ENCODE data around the gene ZBTB7C.
"Not testable (repeated sequence)": the region's sequence is repeated elsewhere in the genome, so short reads cannot be mapped to it uniquely, and the experiment has no call there.

Gene ZBTB7C

GRCh38 chr18:48408727-48409590, at the start of gene ZBTB7C:
Gene ZBTB7C (minus strand): TSS chr18:48409383.
- DNase-seq: peak; percentile 73

- DNase-seq: no peak
Measured at GRCh38 chr18:48456838-48457237, 47.7 kb upstream of the ZBTB7C start.

GRCh38 chr18:48455555-48456478, 46.6 kb upstream of the ZBTB7C start:
- DNase-seq: peak; percentile 73

GRCh38 chr18:48454261-48454757, 45.1 kb upstream of the ZBTB7C start:
- no peak for DNase-seq

- no peak for DNase-seq
Measured at GRCh38 chr18:48453330-48454066, 44.3 kb upstream of the ZBTB7C start.

GRCh38 chr18:48452861-48453323, 43.7 kb upstream of the ZBTB7C start:
- DNase-seq: no peak

- DNase-seq: no peak
Measured at GRCh38 chr18:48450685-48451084, 41.5 kb upstream of the ZBTB7C start.

- peak; percentile 86 for DNase-seq
Measured at GRCh38 chr18:48446582-48447225, 37.5 kb upstream of the ZBTB7C start.

- DNase-seq: peak; percentile 88
Measured at GRCh38 chr18:48445540-48445939, 36.4 kb upstream of the ZBTB7C start.

- DNase-seq: no peak
Measured at GRCh38 chr18:48442761-48443160, 33.6 kb upstream of the ZBTB7C start.

- DNase-seq: no peak
Measured at GRCh38 chr18:48441405-48441881, 32.3 kb upstream of the ZBTB7C start.

GRCh38 chr18:48440924-48441323, 31.7 kb upstream of the ZBTB7C start:
- DNase-seq: no peak

- no peak for DNase-seq
Measured at GRCh38 chr18:48436907-48437306, 27.7 kb upstream of the ZBTB7C start.

- not testable (repeated sequence) for DNase-seq
Measured at GRCh38 chr18:48434382-48434781, 25.2 kb upstream of the ZBTB7C start.

GRCh38 chr18:48433541-48433940, 24.4 kb upstream of the ZBTB7C start:
- DNase-seq: no peak

- no peak for DNase-seq
Measured at GRCh38 chr18:48430150-48430549, 21.0 kb upstream of the ZBTB7C start.

- DNase-seq: no peak
Measured at GRCh38 chr18:48428475-48429177, 19.4 kb upstream of the ZBTB7C start.

- no peak for DNase-seq
Measured at GRCh38 chr18:48422947-48423378, 13.8 kb upstream of the ZBTB7C start.

- DNase-seq: no peak
Measured at GRCh38 chr18:48419277-48420022, 10.3 kb upstream of the ZBTB7C start.

- no peak for DNase-seq
Measured at GRCh38 chr18:48418539-48419276, 9.5 kb upstream of the ZBTB7C start.
